Stimulated activated naive CD8-positive, alpha-beta T cell treated with anti-CD3 and anti-CD28 coated beads, Interleukin-15, amount 100 ng/mL, for 72 hours (primary cell): Measurements from ENCODE around the gene SHISAL2A.
"Not testable (repeated sequence)": the region's sequence is repeated elsewhere in the genome, so short reads cannot be mapped to it uniquely, and the experiment has no call there.

Source experiments
- ATAC-seq: fragments of 150-1000 bp; cut with Tn5 transposase; 2 replicates; pipeline ENCODE4 v1.10.0; 2021; ENCODE audit warnings: mild to moderate bottlenecking, moderate library complexity
- DNase-seq, 2 donors: peaks; one replicate each; pipeline ENCODE4 v3.0.0; 2021 to 2022
- H3K27ac Mint-ChIP-seq, 2 donors: one replicate each; pipeline ENCODE4 v1.8.0; 2022; ENCODE audit warnings: mild to moderate bottlenecking in 2 of 2, mixed read lengths in 2 of 2, moderate library complexity in 2 of 2
- H3K27me3 Mint-ChIP-seq: one replicate; pipeline ENCODE4 v1.8.0; 2022; ENCODE audit warnings: mixed read lengths
- H3K4me1 Mint-ChIP-seq: one replicate; pipeline ENCODE4 v1.8.0; 2022; ENCODE audit warnings: mild to moderate bottlenecking, mixed read lengths
- H3K4me3 Mint-ChIP-seq, 2 donors: one replicate each; pipeline ENCODE4 v1.8.0; 2022; ENCODE audit warnings: mild to moderate bottlenecking in 2 of 2, mixed read lengths in 2 of 2, moderate library complexity in 1 of 2
- H3K9me3 Mint-ChIP-seq, 2 donors: one replicate each; pipeline ENCODE4 v1.8.0; 2022; ENCODE audit warnings: mixed read lengths in 2 of 2

The SHISAL2A gene

DNA sequence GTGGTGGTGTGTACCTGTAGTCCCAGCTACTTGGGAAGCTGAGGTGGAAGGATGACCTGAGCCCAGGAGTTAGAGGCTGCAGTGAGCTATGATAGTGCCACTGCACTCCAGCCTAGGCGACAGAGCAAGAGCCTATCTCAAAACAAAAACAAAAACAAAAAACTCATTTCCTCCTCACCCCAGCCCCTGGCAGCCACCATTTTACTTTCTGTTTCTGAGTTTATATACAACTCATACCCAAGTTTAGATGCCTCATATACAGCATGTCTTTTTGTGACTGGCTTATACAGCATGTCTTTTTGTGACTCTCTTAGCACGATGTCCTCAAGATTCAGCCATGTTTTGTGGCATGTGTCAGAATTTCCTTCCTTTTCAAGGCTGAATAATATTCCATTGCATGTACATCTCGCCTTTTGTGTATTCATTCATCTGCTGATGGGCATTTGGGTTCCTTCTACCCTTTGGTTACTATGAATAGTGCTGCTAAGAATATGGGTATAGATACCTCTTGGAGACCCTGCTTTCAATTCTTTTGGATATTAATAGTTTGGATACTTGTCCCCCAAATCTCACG, 50.5 kb downstream of the SHISAL2A start:
- DNase-seq (no peak), ATAC-seq (no peak)
- Mint-ChIP-seq H3K9me3 (no peaks in the 10 kb centered on the region), H3K27ac (no peak overlapping the region), H3K27me3 (no peaks in the 10 kb centered on the region), H3K4me1 (peaks cover 23% of the 10 kb centered on the region), H3K4me3 (no peak overlapping the region)

- Mint-ChIP-seq H3K9me3 (no peaks in the 10 kb centered on the region), H3K4me1 (peaks cover 19% of the 10 kb centered on the region), H3K27ac (peak overlapping the region in 1 of 2 donors; percentile 42), H3K4me3 (no peak overlapping the region), H3K27me3 (no peaks in the 10 kb centered on the region)
- ATAC-seq (no peak), DNase-seq (no peak)
Observed at GRCh38 chr1:52684545-52684944, 51.6 kb downstream of the SHISAL2A start.

DNA sequence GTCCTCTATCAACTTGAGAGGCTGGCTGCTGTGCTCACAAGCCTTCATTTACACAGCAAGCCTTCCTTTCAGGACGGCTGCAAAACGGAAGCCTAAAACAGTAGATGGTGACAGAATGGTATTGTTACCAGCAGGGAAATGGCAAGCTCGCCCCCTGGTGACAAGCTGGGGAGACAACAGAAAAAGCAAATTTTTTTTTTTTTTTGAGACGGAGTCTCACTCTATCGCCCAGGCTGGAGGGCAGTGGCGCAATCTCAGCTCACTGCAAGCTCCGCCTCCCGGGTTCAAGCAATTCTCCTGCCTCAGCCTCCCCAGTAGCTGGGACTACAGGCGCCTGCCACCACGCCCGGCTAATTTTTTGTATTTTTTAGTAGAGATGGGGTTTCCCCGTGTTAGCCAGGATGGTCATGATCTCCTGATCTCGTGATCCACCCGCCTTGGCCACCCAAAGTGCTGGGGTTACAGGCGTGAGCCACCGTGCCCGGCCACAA, 53.3 kb downstream of the SHISAL2A start:
- H3K4me1 Mint-ChIP-seq = peaks cover 17% of the 10 kb centered on the region
- peak; percentile 98 for ATAC-seq
- not testable (repeated sequence) for H3K4me3 Mint-ChIP-seq, H3K9me3 Mint-ChIP-seq, H3K27me3 Mint-ChIP-seq
- DNase-seq = peak; percentile 69 to 76
- peak overlapping the region; percentile 6 to 93 for H3K27ac Mint-ChIP-seq

DNA sequence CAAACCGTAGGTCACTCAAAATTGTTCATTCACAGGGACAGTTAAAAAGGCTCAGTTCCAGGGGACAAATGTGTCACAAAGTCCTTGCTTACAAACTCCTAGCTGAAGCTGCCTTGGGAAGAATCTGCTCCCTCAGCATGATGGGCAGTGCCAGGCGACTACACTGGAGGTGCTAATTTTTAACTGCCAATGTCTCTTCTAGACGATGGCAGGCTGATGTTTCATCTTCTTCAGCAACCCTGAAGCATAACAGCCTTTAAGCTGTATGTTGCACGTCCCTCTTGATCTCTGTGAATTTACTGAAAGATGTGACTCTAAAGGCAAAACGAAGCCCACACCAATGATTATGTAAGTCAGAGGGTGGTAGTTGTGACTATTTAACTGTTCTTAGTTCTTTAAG, 53.9 kb downstream of the SHISAL2A start:
- Mint-ChIP-seq H3K4me3 (no peak overlapping the region), H3K27me3 (no peaks in the 10 kb centered on the region), H3K4me1 (peaks cover 17% of the 10 kb centered on the region), H3K27ac (no peak overlapping the region), H3K9me3 (no peaks in the 10 kb centered on the region)
- ATAC-seq (no peak), DNase-seq (no peak)

- no peak for ATAC-seq
- no peak overlapping the region for H3K4me3 Mint-ChIP-seq
- H3K4me1 Mint-ChIP-seq = peaks cover 28% of the 10 kb centered on the region
- no peaks in the 10 kb centered on the region for H3K27me3 Mint-ChIP-seq
- H3K9me3 Mint-ChIP-seq = no peaks in the 10 kb centered on the region
- H3K27ac Mint-ChIP-seq = no peak overlapping the region
- no peak for DNase-seq
Observed at GRCh38 chr1:52691821-52692220, 58.9 kb downstream of the SHISAL2A start.

GRCh38 chr1:52692697-52693096, 59.7 kb downstream of the SHISAL2A start:
- H3K4me1 Mint-ChIP-seq = peaks cover 29% of the 10 kb centered on the region
- no peaks in the 10 kb centered on the region for H3K9me3 Mint-ChIP-seq
- ATAC-seq = no peak
- no peaks in the 10 kb centered on the region for H3K27me3 Mint-ChIP-seq
- no peak for DNase-seq
- no peak overlapping the region for H3K27ac Mint-ChIP-seq
- H3K4me3 Mint-ChIP-seq = no peak overlapping the region

GRCh38 chr1:52693351-52693750, 60.4 kb downstream of the SHISAL2A start:
- not testable (repeated sequence) for H3K4me3 Mint-ChIP-seq, H3K27ac Mint-ChIP-seq, H3K9me3 Mint-ChIP-seq, ATAC-seq, DNase-seq, H3K27me3 Mint-ChIP-seq
- peaks cover 30% of the 10 kb centered on the region for H3K4me1 Mint-ChIP-seq

DNA sequence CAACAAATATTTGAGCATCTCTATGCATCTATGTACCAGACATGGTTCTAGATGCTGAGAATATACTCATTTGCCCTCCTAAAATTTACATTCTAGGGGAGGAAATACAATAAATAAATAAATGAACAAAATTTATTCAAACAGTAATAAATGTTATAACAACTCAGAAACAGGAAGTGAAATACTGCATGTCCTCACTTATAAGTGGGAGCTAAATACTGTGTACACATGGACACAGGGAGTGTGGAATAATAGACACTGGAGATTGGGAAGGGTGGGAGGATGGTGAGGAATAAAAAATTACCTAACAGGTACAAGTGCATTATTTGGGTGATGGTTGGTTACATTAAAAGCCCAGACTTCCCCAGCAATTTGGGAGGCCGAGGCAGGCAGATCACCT, 60.9 kb downstream of the SHISAL2A start:
- H3K27ac Mint-ChIP-seq = no peak overlapping the region
- no peak for ATAC-seq
- no peaks in the 10 kb centered on the region for H3K9me3 Mint-ChIP-seq
- H3K4me1 Mint-ChIP-seq = peaks cover 30% of the 10 kb centered on the region
- no peaks in the 10 kb centered on the region for H3K27me3 Mint-ChIP-seq
- H3K4me3 Mint-ChIP-seq = no peak overlapping the region
- no peak for DNase-seq

GRCh38 chr1:52695627-52696026, 62.7 kb downstream of the SHISAL2A start:
- Mint-ChIP-seq H3K9me3 (no peaks in the 10 kb centered on the region), H3K4me3 (no peak overlapping the region), H3K4me1 (peaks cover 30% of the 10 kb centered on the region), H3K27ac (no peak overlapping the region), H3K27me3 (no peaks in the 10 kb centered on the region)
- DNase-seq = no peak
- no peak for ATAC-seq

DNA sequence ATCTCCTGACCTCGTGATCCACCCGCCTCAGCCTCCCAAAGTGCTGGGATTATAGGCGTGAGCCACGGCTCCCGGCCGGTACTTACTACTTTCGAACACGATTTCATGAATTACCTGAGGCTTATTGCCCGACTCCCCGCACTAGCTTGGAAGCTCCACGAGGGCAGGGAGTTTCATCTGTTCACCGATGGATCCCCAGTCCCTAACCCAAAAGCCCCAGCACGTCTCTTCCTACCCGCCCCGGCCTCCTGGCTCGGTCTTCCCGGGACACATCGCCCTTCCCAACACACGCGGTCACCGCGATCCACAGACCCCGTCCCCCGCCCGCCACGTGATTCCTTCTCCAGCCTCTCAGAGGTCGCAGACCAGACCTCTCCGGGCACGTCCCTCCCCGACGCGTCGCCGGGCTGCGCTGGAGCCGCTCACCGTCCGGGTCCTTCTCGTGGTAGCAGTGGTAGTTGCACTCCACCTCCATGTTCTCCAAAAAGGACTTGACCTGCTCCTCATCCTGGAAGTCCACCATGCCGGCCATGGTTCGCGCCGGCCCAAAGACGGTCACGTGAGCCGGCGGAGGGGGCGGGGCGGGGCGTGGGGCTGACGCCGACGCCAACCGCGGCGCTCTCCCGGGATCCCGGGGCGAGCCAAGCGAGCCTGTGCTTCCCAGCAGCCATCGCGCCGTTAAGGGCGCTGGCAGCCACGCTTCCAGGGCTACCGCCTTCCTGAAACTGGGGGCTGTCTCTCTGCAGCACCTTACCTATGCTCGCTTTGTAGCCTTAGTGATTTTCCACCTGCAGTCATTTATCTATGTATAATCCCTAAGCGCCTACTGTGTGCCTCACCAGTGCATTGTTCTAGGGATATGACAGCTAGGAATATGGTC, 65.1 kb downstream of the SHISAL2A start, which contains the start of gene COA7:
Gene COA7, minus strand, starts transcription at position 553 of the 880 bp plus-strand sequence. Its CDS starts 21 bp downstream, at position 532.
- peaks cover 27% of the 10 kb centered on the region for H3K4me1 Mint-ChIP-seq

GRCh38 chr1:52702886-52703787, 70.2 kb downstream of the SHISAL2A start:
- ATAC-seq = peak; percentile 97
- Mint-ChIP-seq H3K9me3 (no peaks in the 10 kb centered on the region), H3K27me3 (peaks cover 3% of the 10 kb centered on the region), H3K27ac (peak overlapping the region; percentile 98 to 99), H3K4me1 (peaks cover 20% of the 10 kb centered on the region), H3K4me3 (peak overlapping the region; percentile 81 to 95)
- peak; percentile 84 to 91 for DNase-seq

More for the DNA sequence above, 65.1 kb downstream of the SHISAL2A start, which contains the start of gene COA7:
- peak; percentile 44 for ATAC-seq
- DNase-seq = peak; percentile 40 to 58
- Mint-ChIP-seq H3K27me3 (no peaks in the 10 kb centered on the region), H3K9me3 (no peaks in the 10 kb centered on the region), H3K4me3 (peak within 1 kb of the TSS; percentile 92 to 95), H3K27ac (peak within 1 kb of the TSS; percentile 93 to 94)

DNA sequence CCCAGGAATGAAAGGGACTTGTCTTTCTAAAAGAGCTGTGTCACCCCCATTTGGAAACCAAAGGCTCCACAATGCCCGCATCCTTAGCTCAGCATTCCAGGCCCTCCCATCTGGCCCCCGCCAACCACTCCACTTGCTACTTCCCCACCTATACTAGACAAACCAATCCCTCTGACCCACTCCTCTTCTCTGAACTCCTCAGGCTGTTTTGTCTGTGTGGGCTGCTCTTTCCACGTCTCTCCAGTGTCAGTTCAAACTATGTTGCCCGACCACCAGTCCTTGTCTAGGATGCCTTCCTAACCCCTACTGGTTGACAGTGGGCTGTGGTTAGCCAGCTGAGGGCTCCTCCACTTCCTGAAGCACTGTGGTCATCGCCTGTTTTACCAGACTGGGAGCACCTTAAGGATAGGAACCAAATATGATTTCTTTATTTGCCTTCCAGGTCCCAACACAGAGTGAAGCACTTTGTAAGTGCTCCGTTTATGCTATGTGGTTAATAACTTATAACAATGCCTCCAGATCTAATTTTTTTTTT, 73.2 kb downstream of the SHISAL2A start:
- Mint-ChIP-seq H3K27me3 (peaks cover 13% of the 10 kb centered on the region), H3K4me3 (no peak overlapping the region), H3K4me1 (peaks cover 20% of the 10 kb centered on the region), H3K27ac (no peak overlapping the region), H3K9me3 (no peaks in the 10 kb centered on the region)
- DNase-seq = no peak
- no peak for ATAC-seq
